GM23248 (cell line): ENCODE results near the gene TRIM38. TPM values are rescaled to one million over a fixed set of nuclear protein-coding genes. Genes with fewer than 3 reads are reported as not detected.

Experiments
- DNase-seq: peaks from one replicate; pipeline ENCODE4 v3.0.0-alpha.2; 2015
- H2AFZ ChIP-seq: fragments of 200-600 bp; sonication (generic); 2 replicates; pipeline ENCODE4 v1.6.1; 2016; ENCODE audit warnings: antibody characterized with exemption
- H3F3A ChIP-seq: fragments of 200-600 bp; sonication (generic); 2 replicates; pipeline ENCODE4 v1.6.1; 2016; ENCODE audit warnings: mild to moderate bottlenecking, antibody characterized with exemption, mixed run types; ENCODE audit not compliant: insufficient read depth
- H3K27ac ChIP-seq: fragments of 200-600 bp; sonication (generic); 2 replicates; pipeline ENCODE4 v1.5.1; 2016; ENCODE audit warnings: mild to moderate bottlenecking
- H3K27me3 ChIP-seq: fragments of 200-600 bp; sonication (generic); replicated peaks from 2 replicates; pipeline ENCODE4 v1.6.1; 2016; ENCODE audit warnings: mild to moderate bottlenecking; ENCODE audit not compliant: insufficient read depth
- H3K36me3 ChIP-seq: fragments of 200-600 bp; sonication (generic); 2 replicates; pipeline ENCODE4 v1.6.1; 2016; ENCODE audit warnings: low read depth, mild to moderate bottlenecking
- H3K4me1 ChIP-seq: fragments of 200-600 bp; sonication (generic); 2 replicates; pipeline ENCODE4 v1.6.1; 2016; ENCODE audit warnings: mild to moderate bottlenecking; ENCODE audit not compliant: insufficient read depth
- H3K4me2 ChIP-seq: fragments of 200-600 bp; sonication (generic); one replicate; pipeline ENCODE4 v1.6.1; 2016; ENCODE audit warnings: mild to moderate bottlenecking; ENCODE audit not compliant: unreplicated experiment
- H3K4me3 ChIP-seq: fragments of 200-600 bp; sonication (generic); 2 replicates; pipeline ENCODE4 v1.5.1; 2016; ENCODE audit warnings: mild to moderate bottlenecking
- H3K79me2 ChIP-seq: fragments of 200-600 bp; sonication (generic); 2 replicates; pipeline ENCODE4 v1.6.1; 2016; ENCODE audit warnings: mild to moderate bottlenecking; ENCODE audit not compliant: insufficient read depth
- H3K9ac ChIP-seq: fragments of 200-600 bp; sonication (generic); 2 replicates; pipeline ENCODE4 v1.6.1; 2016; ENCODE audit warnings: mild to moderate bottlenecking
- H3K9me2 ChIP-seq: fragments of 200-600 bp; sonication (generic); 2 replicates; pipeline ENCODE4 v1.6.1; 2016; ENCODE audit warnings: mixed run types, mild to moderate bottlenecking, moderate library complexity; ENCODE audit not compliant: insufficient read depth
- H3K9me3 ChIP-seq: fragments of 200-600 bp; sonication (generic); one replicate; pipeline ENCODE4 v1.6.1; 2017; ENCODE audit warnings: low read depth
- H4K20me1 ChIP-seq: fragments of 200-600 bp; sonication (generic); 2 replicates; pipeline ENCODE4 v1.6.0; 2016; ENCODE audit not compliant: insufficient read depth
- EZH2 ChIP-seq: fragments of 200-600 bp; sonication (generic); IDR thresholded peaks from 2 replicates; pipeline ENCODE4 v1.6.1; 2018; ENCODE audit warnings: antibody characterized with exemption, mild to moderate bottlenecking; ENCODE audit not compliant: insufficient read depth, poor library complexity, severe bottlenecking
- EZH2phosphoT487 ChIP-seq: fragments of 200-600 bp; sonication (generic); IDR thresholded peaks from 2 replicates; pipeline ENCODE4 v1.6.1; 2018; ENCODE audit warnings: antibody characterized with exemption, moderate library complexity, mild to moderate bottlenecking, low read depth; ENCODE audit not compliant: insufficient read depth
- WGBS, 2 experiments: methylation state at CpG; one replicate each; pipeline ENCODE4 v1.1.6; 2015 to 2017; ENCODE audit warnings: low lambda C conversion rate in 2 of 2, low coverage in 1 of 2; ENCODE audit errors: missing lambda C conversion rate in 2 of 2; 5-methylcytosine and 5-hydroxymethylcytosine counted together
- in situ Hi-C: fragments of 300-500 bp; cut with MboI; formaldehyde crosslinking; loops from 2 replicates; pipeline ENCODE4 v1.15.0; 2020
- polyA plus RNA-seq: library from polyadenylated mRNA; unstranded; fragments of >200 nt; fragmentation: Nextera tagmentation; extraction: Ambion mirVana; gene quantifications from 2 replicates; pipeline ENCODE4 v1.2.1, GENCODE V29; 2016
- total RNA-seq: library from RNA; depleted of rRNA; stranded (reverse); fragments of >200 nt; shearing (Covaris generic); gene quantifications from 2 replicates; pipeline ENCODE4 v1.2.3, GENCODE V29; 2014

Gene TRIM38
- total and polyA plus RNA-seq, 2 experiments from 2014 or later, result 7.3 to 7.6 TPM

- Histone ChIP-seq H3K27me3 (no peaks in the 10 kb centered on the region), H3K36me3 (peaks cover 69% of the 10 kb centered on the region), H3K4me2 (no peak overlapping the region), H3K9me3 (no peaks in the 10 kb centered on the region), H3K27ac (no peak overlapping the region), H3K9ac (no peak overlapping the region), H3K4me3 (no peak overlapping the region), H3F3A (peaks cover 28% of the 10 kb centered on the region), H3K4me1 (peaks cover 29% of the 10 kb centered on the region), H3K79me2 (peaks cover 8% of the 10 kb centered on the region; the same call in 1 of the 2 replicates), H4K20me1 (no peaks in the 10 kb centered on the region), H3K9me2 (no peaks in the 10 kb centered on the region), H2AFZ (no peak overlapping the region)
- in situ Hi-C loops, result no loop called here
- DNase-seq, result no peak
- WGBS, 2 experiments, result 95 to 98% methylated on average over 2 of the region's 2 CpGs
- TF ChIP-seq EZH2 (no peak), EZH2phosphoT487 (no peak)
These were observed 11.4 kb downstream of the TRIM38 start for GRCh38 chr6:25973923-25974555.

GRCh38 chr6:25975923-25976560, 13.4 kb downstream of the TRIM38 start:
- peaks cover 8% of the 10 kb centered on the region; the same call in 1 of the 2 replicates for H3K79me2 ChIP-seq
- no peak overlapping the region for H3K4me3 ChIP-seq
- H3K27me3 ChIP-seq, result no peaks in the 10 kb centered on the region
- in situ Hi-C loops, result no loop called here
- H3K9ac ChIP-seq, result no peak overlapping the region
- H3K9me2 ChIP-seq, result no peaks in the 10 kb centered on the region
- no peak for DNase-seq
- TF ChIP-seq EZH2, result no peak
- no peak for TF ChIP-seq EZH2phosphoT487
- 85 to 89% methylated on average over 5 of the region's 5 CpGs for WGBS, 2 experiments
- peaks cover 64% of the 10 kb centered on the region for H3K36me3 ChIP-seq
- no peak overlapping the region for H3K27ac ChIP-seq
- no peaks in the 10 kb centered on the region for H4K20me1 ChIP-seq
- no peak overlapping the region for H2AFZ ChIP-seq
- peaks cover 11% of the 10 kb centered on the region for H3K4me1 ChIP-seq
- peaks cover 10% of the 10 kb centered on the region for H3F3A ChIP-seq
- no peak overlapping the region for H3K4me2 ChIP-seq
- no peaks in the 10 kb centered on the region for H3K9me3 ChIP-seq

GRCh38 chr6:25980935-25981334, 18.3 kb downstream of the TRIM38 start:
- no peak overlapping the region for H3K9ac ChIP-seq
- 0 out of 2 replicates have a peak, but pooled peaks cover 5% of the 10 kb centered on the region for H3K79me2 ChIP-seq
- in situ Hi-C loops, result no loop called here
- peaks cover 42% of the 10 kb centered on the region for H3K36me3 ChIP-seq
- no peaks in the 10 kb centered on the region for H3K9me2 ChIP-seq
- no peaks in the 10 kb centered on the region for H4K20me1 ChIP-seq
- no peaks in the 10 kb centered on the region for H3K4me1 ChIP-seq
- 100% methylated on average over 2 of the region's 2 CpGs for WGBS, 2 experiments
- H2AFZ ChIP-seq, result no peak overlapping the region
- TF ChIP-seq EZH2phosphoT487 (no peak), EZH2 (no peak)
- DNase-seq, result no peak
- no peak overlapping the region for H3K4me3 ChIP-seq
- no peak overlapping the region for H3K4me2 ChIP-seq
- H3K27me3 ChIP-seq, result no peaks in the 10 kb centered on the region
- H3K27ac ChIP-seq, result no peak overlapping the region
- H3F3A ChIP-seq, result 0 out of 2 replicates have a peak, but pooled peaks cover 5% of the 10 kb centered on the region
- no peaks in the 10 kb centered on the region for H3K9me3 ChIP-seq

GRCh38 chr6:25981568-25982263, 19.1 kb downstream of the TRIM38 start:
- Histone ChIP-seq H3K79me2 (0 out of 2 replicates have a peak, but pooled peaks cover 2% of the 10 kb centered on the region), H4K20me1 (no peaks in the 10 kb centered on the region), H3F3A (0 out of 2 replicates have a peak, but pooled peaks cover 5% of the 10 kb centered on the region), H3K9me3 (no peaks in the 10 kb centered on the region), H3K9me2 (no peaks in the 10 kb centered on the region), H3K27ac (no peak overlapping the region), H2AFZ (no peak overlapping the region), H3K9ac (no peak overlapping the region), H3K4me2 (no peak overlapping the region), H3K4me3 (no peak overlapping the region), H3K36me3 (peaks cover 35% of the 10 kb centered on the region), H3K27me3 (no peaks in the 10 kb centered on the region), H3K4me1 (no peaks in the 10 kb centered on the region)
- WGBS, 2 experiments, result 95 to 96% methylated on average over 5 of the region's 5 CpGs
- in situ Hi-C loops, result no loop called here
- TF ChIP-seq EZH2phosphoT487, result no peak
- DNase-seq, result no peak
